ENCODE results near the gene EPHA10. TPM values are rescaled to one million over a fixed set of nuclear protein-coding genes. Genes with fewer than 3 reads are reported as not detected.

The EPHA10 gene
- polyA plus RNA-seq, 1 donor from 2014 or later = 39.4 TPM

DNA sequence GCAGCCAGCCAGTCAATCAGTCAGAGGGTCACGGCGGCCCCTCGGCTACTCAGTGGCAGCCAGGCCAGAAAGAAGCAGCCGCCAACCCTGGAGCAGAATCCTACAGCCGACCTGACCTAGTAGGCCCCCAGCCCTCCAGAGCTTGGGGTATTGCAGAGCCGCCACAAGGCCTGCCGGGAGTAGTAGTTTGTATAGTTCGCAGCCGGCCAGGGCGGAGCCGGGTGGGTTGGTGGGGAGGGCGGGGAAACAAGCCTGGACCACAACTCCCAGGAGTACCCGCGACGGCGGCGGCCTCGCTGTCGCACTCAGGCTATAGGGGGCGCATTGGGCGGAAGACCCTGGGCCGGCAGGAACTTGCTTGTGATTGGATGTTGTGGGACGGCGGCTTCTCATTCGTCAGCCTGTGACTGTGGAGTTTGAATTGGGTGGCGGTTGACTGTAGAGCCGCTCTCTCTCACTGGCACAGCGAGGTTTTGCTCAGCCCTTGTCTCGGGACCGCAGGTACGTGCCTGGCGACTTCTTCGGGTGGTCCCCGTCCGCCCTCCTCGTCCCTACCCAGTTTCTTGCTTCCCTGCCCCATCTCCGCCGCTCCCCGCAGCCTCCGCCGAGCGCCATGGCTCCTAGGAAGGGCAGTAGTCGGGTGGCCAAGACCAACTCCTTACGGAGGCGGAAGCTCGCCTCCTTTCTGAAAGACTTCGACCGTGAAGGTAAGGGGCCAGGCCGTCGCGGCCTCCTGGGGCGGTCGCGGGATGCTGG lies 72.7 kb downstream of the EPHA10 start, which contains the start of gene CDCA8:
Gene CDCA8 (plus strand): TSS at position 439 of the 756 bp plus-strand sequence. CDS start 175 bp downstream, at position 614.
- no peak for TF ChIP-seq EZH2 (IDR thresholded peaks at IDR 0.05; ENCODE audit: borderline replicate concordance, insufficient read depth, low read length, poor library complexity, severe bottlenecking)
- TF ChIP-seq MXI1 (conservative IDR thresholded peaks at IDR 0.05; ENCODE audit: poor library complexity, severe bottlenecking) = peak; percentile 99
- TF ChIP-seq, protein P1, sequence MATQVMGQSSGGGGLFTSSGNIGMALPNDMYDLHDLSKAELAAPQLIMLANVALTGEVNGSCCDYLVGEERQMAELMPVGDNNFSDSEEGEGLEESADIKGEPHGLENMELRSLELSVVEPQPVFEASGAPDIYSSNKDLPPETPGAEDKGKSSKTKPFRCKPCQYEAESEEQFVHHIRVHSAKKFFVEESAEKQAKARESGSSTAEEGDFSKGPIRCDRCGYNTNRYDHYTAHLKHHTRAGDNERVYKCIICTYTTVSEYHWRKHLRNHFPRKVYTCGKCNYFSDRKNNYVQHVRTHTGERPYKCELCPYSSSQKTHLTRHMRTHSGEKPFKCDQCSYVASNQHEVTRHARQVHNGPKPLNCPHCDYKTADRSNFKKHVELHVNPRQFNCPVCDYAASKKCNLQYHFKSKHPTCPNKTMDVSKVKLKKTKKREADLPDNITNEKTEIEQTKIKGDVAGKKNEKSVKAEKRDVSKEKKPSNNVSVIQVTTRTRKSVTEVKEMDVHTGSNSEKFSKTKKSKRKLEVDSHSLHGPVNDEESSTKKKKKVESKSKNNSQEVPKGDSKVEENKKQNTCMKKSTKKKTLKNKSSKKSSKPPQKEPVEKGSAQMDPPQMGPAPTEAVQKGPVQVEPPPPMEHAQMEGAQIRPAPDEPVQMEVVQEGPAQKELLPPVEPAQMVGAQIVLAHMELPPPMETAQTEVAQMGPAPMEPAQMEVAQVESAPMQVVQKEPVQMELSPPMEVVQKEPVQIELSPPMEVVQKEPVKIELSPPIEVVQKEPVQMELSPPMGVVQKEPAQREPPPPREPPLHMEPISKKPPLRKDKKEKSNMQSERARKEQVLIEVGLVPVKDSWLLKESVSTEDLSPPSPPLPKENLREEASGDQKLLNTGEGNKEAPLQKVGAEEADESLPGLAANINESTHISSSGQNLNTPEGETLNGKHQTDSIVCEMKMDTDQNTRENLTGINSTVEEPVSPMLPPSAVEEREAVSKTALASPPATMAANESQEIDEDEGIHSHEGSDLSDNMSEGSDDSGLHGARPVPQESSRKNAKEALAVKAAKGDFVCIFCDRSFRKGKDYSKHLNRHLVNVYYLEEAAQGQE (IDR thresholded peaks at IDR 0.05; ENCODE audit: borderline replicate concordance) = no peak
- TF ChIP-seq EP300 (conservative IDR thresholded peaks at IDR 0.05; ENCODE audit: poor library complexity, severe bottlenecking) = no peak
- TF ChIP-seq POLR2AphosphoS5 (IDR thresholded peaks at IDR 0.05) = peak; percentile 69
- no peak for TF ChIP-seq TAF1 (IDR thresholded peaks at IDR 0.05; ENCODE audit: low read depth)
- TF ChIP-seq RAD21 (conservative IDR thresholded peaks at IDR 0.05) = peak; percentile 59
- TF ChIP-seq, protein P2, sequence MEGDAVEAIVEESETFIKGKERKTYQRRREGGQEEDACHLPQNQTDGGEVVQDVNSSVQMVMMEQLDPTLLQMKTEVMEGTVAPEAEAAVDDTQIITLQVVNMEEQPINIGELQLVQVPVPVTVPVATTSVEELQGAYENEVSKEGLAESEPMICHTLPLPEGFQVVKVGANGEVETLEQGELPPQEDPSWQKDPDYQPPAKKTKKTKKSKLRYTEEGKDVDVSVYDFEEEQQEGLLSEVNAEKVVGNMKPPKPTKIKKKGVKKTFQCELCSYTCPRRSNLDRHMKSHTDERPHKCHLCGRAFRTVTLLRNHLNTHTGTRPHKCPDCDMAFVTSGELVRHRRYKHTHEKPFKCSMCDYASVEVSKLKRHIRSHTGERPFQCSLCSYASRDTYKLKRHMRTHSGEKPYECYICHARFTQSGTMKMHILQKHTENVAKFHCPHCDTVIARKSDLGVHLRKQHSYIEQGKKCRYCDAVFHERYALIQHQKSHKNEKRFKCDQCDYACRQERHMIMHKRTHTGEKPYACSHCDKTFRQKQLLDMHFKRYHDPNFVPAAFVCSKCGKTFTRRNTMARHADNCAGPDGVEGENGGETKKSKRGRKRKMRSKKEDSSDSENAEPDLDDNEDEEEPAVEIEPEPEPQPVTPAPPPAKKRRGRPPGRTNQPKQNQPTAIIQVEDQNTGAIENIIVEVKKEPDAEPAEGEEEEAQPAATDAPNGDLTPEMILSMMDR (IDR thresholded peaks at IDR 0.05; ENCODE audit: poor library complexity, severe bottlenecking) = peak; percentile 91
- TF ChIP-seq SMC3 (conservative IDR thresholded peaks at IDR 0.05; ENCODE audit: poor library complexity) = peak; percentile 69

DNA sequence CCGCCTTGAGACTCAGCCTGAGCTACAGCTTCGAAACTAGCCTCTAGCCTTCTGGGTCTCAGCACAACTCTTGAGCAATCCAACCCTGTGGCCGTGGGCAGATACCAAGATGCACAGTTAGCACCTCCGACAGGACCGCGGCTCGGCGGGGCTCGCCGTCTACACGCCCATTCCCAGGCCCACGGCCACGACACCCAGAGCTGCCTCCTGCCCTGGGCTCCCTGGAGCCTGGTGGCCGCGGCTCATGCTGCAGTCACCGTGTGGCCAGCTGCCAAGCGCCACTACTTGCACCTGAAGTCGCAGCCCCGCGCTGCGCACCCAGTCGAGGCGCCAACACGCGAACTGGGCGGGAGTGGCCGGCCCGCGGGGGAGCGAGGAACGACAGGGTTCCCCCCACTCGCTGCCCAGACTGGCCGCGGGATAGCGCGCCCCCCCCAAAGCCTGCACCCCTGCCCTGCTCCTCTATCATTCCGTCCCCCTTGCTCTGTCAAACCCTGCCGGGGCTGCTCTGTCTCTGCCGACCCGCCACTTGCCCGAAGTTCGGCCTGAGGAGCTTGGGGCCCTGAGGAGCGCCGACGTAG lies 73.3 kb downstream of the EPHA10 start:
- Histone ChIP-seq H3K9ac (ENCODE audit: low read length) (peak overlapping the region; percentile 69), H3K36me3 (ENCODE audit: insufficient read depth, low read length) (no peaks in the 10 kb centered on the region), H3K27me3 (ENCODE audit: insufficient read depth, low read depth, low read length) (no peaks in the 10 kb centered on the region), H3K79me2 (replicated peaks; ENCODE audit: insufficient read depth, low read length) (peaks cover 19% of the 10 kb centered on the region), H3F3A (ENCODE audit: insufficient read depth, low read length, poor library complexity, severe bottlenecking) (no peaks in the 10 kb centered on the region), H4K20me1 (ENCODE audit: insufficient read depth) (no peaks in the 10 kb centered on the region), H3K4me3 (ENCODE audit: low read length) (peak overlapping the region; percentile 83), H3K9me3 (ENCODE audit: low read length) (no peaks in the 10 kb centered on the region), H2AFZ (ENCODE audit: low read depth, low read length) (peak overlapping the region; percentile 93), H3K27ac (ENCODE audit: low read length) (no peak overlapping the region), H3K9me2 (ENCODE audit: insufficient read depth, low read length) (no peaks in the 10 kb centered on the region), H3K4me2 (ENCODE audit: low read length) (peak overlapping the region; percentile 80)
- TF ChIP-seq EP300 (conservative IDR thresholded peaks at IDR 0.05; ENCODE audit: poor library complexity, severe bottlenecking) (no peak), TAF1 (IDR thresholded peaks at IDR 0.05; ENCODE audit: low read depth) (no peak)

More for the DNA sequence above, 72.7 kb downstream of the EPHA10 start, which contains the start of gene CDCA8:
- H3K27ac ChIP-seq (ENCODE audit: low read length) = no peak within 1 kb of the TSS
- peak within 1 kb of the TSS; percentile 80 for H3K4me2 ChIP-seq (ENCODE audit: low read length)
- H4K20me1 ChIP-seq (ENCODE audit: insufficient read depth) = no peaks in the 10 kb centered on the region
- no peaks in the 10 kb centered on the region for H3F3A ChIP-seq (ENCODE audit: insufficient read depth, low read length, poor library complexity, severe bottlenecking)
- H3K27me3 ChIP-seq (ENCODE audit: insufficient read depth, low read depth, low read length) = no peaks in the 10 kb centered on the region
- peak within 1 kb of the TSS; percentile 69 for H3K9ac ChIP-seq (ENCODE audit: low read length)
- H3K4me3 ChIP-seq (ENCODE audit: low read length) = peak within 1 kb of the TSS; percentile 83
- no peaks in the 10 kb centered on the region for H3K9me3 ChIP-seq (ENCODE audit: low read length)
- H3K79me2 ChIP-seq (replicated peaks; ENCODE audit: insufficient read depth, low read length) = peaks cover 19% of the 10 kb centered on the region
- H3K9me2 ChIP-seq (ENCODE audit: insufficient read depth, low read length) = no peaks in the 10 kb centered on the region
- peak within 1 kb of the TSS; percentile 93 for H2AFZ ChIP-seq (ENCODE audit: low read depth, low read length)
- H3K36me3 ChIP-seq (ENCODE audit: insufficient read depth, low read length) = no peaks in the 10 kb centered on the region
